HEK293 (cell line): ENCODE data around the gene IFFO2.
A peak's percentile ranks its signal among the peaks of the same experiment; 100 is the strongest.

Experiments
- CTCF ChIA-PET: fragments of 350-600 bp; formaldehyde crosslinking; extraction: SDS; loops from one replicate; lab custom pipeline; 2021; ENCODE audit warnings: antibody characterized with exemption; lab: Yijun Ruan, JAX
- POLR2A ChIA-PET: fragments of 300-600 bp; formaldehyde crosslinking; extraction: SDS; loops from one replicate; lab custom pipeline; 2020; ENCODE audit warnings: antibody characterized with exemption, inconsistent platforms; lab: Yijun Ruan, JAX
- H3K27ac ChIP-seq: fragments of 200-500 bp; sonication (Bioruptor generic); 2 replicates; pipeline ENCODE4 v1.5.1; 2014; ENCODE audit warnings: low read depth, low read length, control low read depth, inconsistent platforms; ENCODE audit errors: extremely low read depth
- H3K36me3 ChIP-seq, 2 experiments: fragments of 200-500 bp in 1 of 2; sonication (Bioruptor generic) in 1 of 2; 1 replicate in 1 of 2; 2 replicates in 1 of 2; pipeline ENCODE4 v1.5.1; 2014 to 2017; ENCODE audit warnings: inconsistent platforms in 2 of 2, low read length in 2 of 2; ENCODE audit not compliant: control insufficient read depth in 2 of 2, insufficient read depth in 1 of 2
- H3K4me1 ChIP-seq: fragments of 200-500 bp; sonication (Bioruptor generic); 2 replicates; pipeline ENCODE4 v1.5.1; 2014; ENCODE audit warnings: mild to moderate bottlenecking, low read length, inconsistent platforms; ENCODE audit not compliant: control insufficient read depth, insufficient read depth
- H3K4me3 ChIP-seq: 2 replicates; pipeline ENCODE4 v1.5.1; 2011; ENCODE audit warnings: low read depth, mild to moderate bottlenecking, control low read depth, low read length, moderate library complexity
- H3K9me3 ChIP-seq: fragments of 200-500 bp; sonication (Bioruptor generic); 2 replicates; pipeline ENCODE4 v1.5.1; 2014; ENCODE audit warnings: low read depth, low read length, inconsistent platforms; ENCODE audit not compliant: control insufficient read depth, insufficient read depth
- IKZF3 ChIP-seq: fragments of 450-650 bp; IDR thresholded peaks from 2 replicates; pipeline ENCODE4 v1.5.0; 2018; ENCODE audit warnings: missing biosample characterization, mild to moderate bottlenecking, missing genetic modification characterization, moderate library complexity
- KLF8 ChIP-seq: fragments of 450-650 bp; formaldehyde crosslinking; IDR thresholded peaks from 2 replicates; pipeline ENCODE4 v1.5.1; 2016; ENCODE audit warnings: missing biosample characterization, missing genetic modification characterization
- OSR2 ChIP-seq: fragments of 450-650 bp; formaldehyde crosslinking; IDR thresholded peaks from 2 replicates; pipeline ENCODE4 v1.5.1; 2016; ENCODE audit warnings: missing biosample characterization, missing genetic modification characterization
- ZNF10 ChIP-seq: fragments of 450-650 bp; formaldehyde crosslinking; IDR thresholded peaks from 2 replicates; pipeline ENCODE4 v1.5.1; 2017; ENCODE audit warnings: missing biosample characterization, missing genetic modification characterization
- ZNF292 ChIP-seq: fragments of 450-650 bp; formaldehyde crosslinking; IDR thresholded peaks from 2 replicates; pipeline ENCODE4 v1.5.1; 2016; ENCODE audit warnings: low read depth, missing biosample characterization, missing genetic modification characterization, borderline replicate concordance
- ZNF302 ChIP-seq: fragments of 450-650 bp; formaldehyde crosslinking; IDR thresholded peaks from 2 replicates; pipeline ENCODE4 v1.5.1; 2016; ENCODE audit warnings: missing biosample characterization, missing genetic modification characterization, low read depth
- ZNF354C ChIP-seq: fragments of 450-650 bp; formaldehyde crosslinking; IDR thresholded peaks from 2 replicates; pipeline ENCODE4 v1.5.1; 2016; ENCODE audit warnings: missing biosample characterization, missing genetic modification characterization, low read depth, borderline replicate concordance
- ZNF473 ChIP-seq: fragments of 450-650 bp; formaldehyde crosslinking; IDR thresholded peaks from 2 replicates; pipeline ENCODE4 v1.5.1; 2017; ENCODE audit warnings: missing biosample characterization, missing genetic modification characterization
- ZNF488 ChIP-seq: fragments of 450-650 bp; formaldehyde crosslinking; IDR thresholded peaks from 2 replicates; pipeline ENCODE4 v1.5.1; 2016; ENCODE audit warnings: missing biosample characterization, missing genetic modification characterization
- ZNF501 ChIP-seq: fragments of 450-650 bp; formaldehyde crosslinking; IDR thresholded peaks from 2 replicates; pipeline ENCODE4 v1.5.1; 2016; ENCODE audit warnings: missing biosample characterization, missing genetic modification characterization
- ZNF560 ChIP-seq: fragments of 450-650 bp; formaldehyde crosslinking; IDR thresholded peaks from 2 replicates; pipeline ENCODE4 v1.5.1; 2017; ENCODE audit warnings: missing biosample characterization, missing genetic modification characterization, borderline replicate concordance
- ZNF658 ChIP-seq: fragments of 450-650 bp; formaldehyde crosslinking; IDR thresholded peaks from 2 replicates; pipeline ENCODE4; 2016; ENCODE audit warnings: missing biosample characterization, missing genetic modification characterization
- ZNF664 ChIP-seq: fragments of 450-650 bp; formaldehyde crosslinking; IDR thresholded peaks from 2 replicates; pipeline ENCODE4 v1.5.1; 2016; ENCODE audit warnings: missing biosample characterization, missing genetic modification characterization
- ZNF768 ChIP-seq: fragments of 450-650 bp; formaldehyde crosslinking; IDR thresholded peaks from 2 replicates; pipeline ENCODE4 v1.5.1; 2018; ENCODE audit warnings: missing biosample characterization, mild to moderate bottlenecking, missing genetic modification characterization
- ZNF792 ChIP-seq: fragments of 450-650 bp; formaldehyde crosslinking; IDR thresholded peaks from 2 replicates; pipeline ENCODE4 v1.5.1; 2016; ENCODE audit warnings: missing biosample characterization, missing genetic modification characterization
- ZNF837 ChIP-seq: fragments of 450-650 bp; formaldehyde crosslinking; IDR thresholded peaks from 2 replicates; pipeline ENCODE4 v1.5.1; 2016; ENCODE audit warnings: missing biosample characterization, missing genetic modification characterization
- ZSCAN23 ChIP-seq: fragments of 450-650 bp; formaldehyde crosslinking; IDR thresholded peaks from 2 replicates; pipeline ENCODE4 v1.5.1; 2016; ENCODE audit warnings: missing biosample characterization, missing genetic modification characterization
- ZSCAN4 ChIP-seq: fragments of 450-650 bp; formaldehyde crosslinking; IDR thresholded peaks from 2 replicates; pipeline ENCODE4 v1.5.1; 2017; ENCODE audit warnings: missing biosample characterization, missing genetic modification characterization

The IFFO2 gene

GRCh38 chr1:18869847-18870594 is 86.5 kb downstream of the IFFO2 start:
- Histone ChIP-seq H3K36me3 (no peaks in the 10 kb centered on the region), H3K4me3 (no peak overlapping the region), H3K4me1 (no peaks in the 10 kb centered on the region), H3K9me3 (no peaks in the 10 kb centered on the region), H3K27ac (no peak overlapping the region)
- CTCF ChIA-PET, result interaction anchor here (0.8 kb wide), 1 partner anchor 9 kb away, joined by 3 read pairs; no protein-coding TSS in a partner anchor
- POLR2A ChIA-PET, result no interaction called here
- no peak for TF ChIP-seq ZNF473 (tag by site-specific recombination)
- no peak for TF ChIP-seq ZNF792 (tag by site-specific recombination)
- TF ChIP-seq ZNF560 (tag by site-specific recombination), result no peak
- TF ChIP-seq ZNF10, result peak; percentile 93
- TF ChIP-seq ZNF354C (tag by site-specific recombination), result no peak
- no peak for TF ChIP-seq ZNF302 (tag by site-specific recombination)
- no peak for TF ChIP-seq IKZF3 (tag by site-specific recombination)
- TF ChIP-seq ZNF292, result no peak

GRCh38 chr1:18868801-18869424 is 87.6 kb downstream of the IFFO2 start:
- Histone ChIP-seq H3K4me3 (no peak overlapping the region), H3K27ac (no peak overlapping the region), H3K4me1 (no peaks in the 10 kb centered on the region), H3K9me3 (no peaks in the 10 kb centered on the region), H3K36me3 (no peaks in the 10 kb centered on the region)
- CTCF ChIA-PET, result interaction anchor here (0.8 to 1.0 kb wide), 3 partner anchors 8 to 66 kb away, joined by 3 read pairs; no protein-coding TSS in a partner anchor
- POLR2A ChIA-PET, result no interaction called here
- TF ChIP-seq ZNF658 (tag by site-specific recombination) (no peak), OSR2 (no peak), ZNF837 (tag by site-specific recombination) (no peak), ZSCAN4 (tag by site-specific recombination) (no peak), KLF8 (tag by site-specific recombination) (no peak), ZNF501 (no peak)

- TF ChIP-seq ZSCAN23 (tag by site-specific recombination), result no peak
- peak; percentile 61 for TF ChIP-seq ZNF664 (tag by site-specific recombination)
- ChIA-PET POLR2A (no interaction called here), CTCF (interaction anchor here (0.8 to 1.0 kb wide), 2 partner anchors 16 to 65 kb away, joined by 3 read pairs; no protein-coding TSS in a partner anchor)
- Histone ChIP-seq H3K4me3 (no peak overlapping the region), H3K9me3 (no peaks in the 10 kb centered on the region), H3K4me1 (no peaks in the 10 kb centered on the region), H3K27ac (no peak overlapping the region), H3K36me3 (no peaks in the 10 kb centered on the region)
Measured at GRCh38 chr1:18868354-18868753, 88.1 kb downstream of the IFFO2 start.

GRCh38 chr1:18866846-18867245 is 89.6 kb downstream of the IFFO2 start:
- Histone ChIP-seq H3K4me3 (no peak overlapping the region), H3K36me3 (no peaks in the 10 kb centered on the region), H3K4me1 (no peaks in the 10 kb centered on the region), H3K9me3 (no peaks in the 10 kb centered on the region), H3K27ac (no peak overlapping the region)
- TF ChIP-seq ZNF768 (tag by site-specific recombination), result 0 out of 2 replicates have a peak, but pooled peaks have one; percentile 25
- no peak for TF ChIP-seq ZNF488 (tag by site-specific recombination)
- POLR2A ChIA-PET, result interaction anchor here (0.7 kb wide), 1 partner anchor 16 kb away, joined by 4 read pairs; no protein-coding TSS in a partner anchor
- CTCF ChIA-PET, result interaction anchor here (1.4 kb wide), 1 partner anchor 9 kb away, joined by 6 read pairs; no protein-coding TSS in a partner anchor
